Measurements from ENCODE around the gene CTAGE1.

DNA sequence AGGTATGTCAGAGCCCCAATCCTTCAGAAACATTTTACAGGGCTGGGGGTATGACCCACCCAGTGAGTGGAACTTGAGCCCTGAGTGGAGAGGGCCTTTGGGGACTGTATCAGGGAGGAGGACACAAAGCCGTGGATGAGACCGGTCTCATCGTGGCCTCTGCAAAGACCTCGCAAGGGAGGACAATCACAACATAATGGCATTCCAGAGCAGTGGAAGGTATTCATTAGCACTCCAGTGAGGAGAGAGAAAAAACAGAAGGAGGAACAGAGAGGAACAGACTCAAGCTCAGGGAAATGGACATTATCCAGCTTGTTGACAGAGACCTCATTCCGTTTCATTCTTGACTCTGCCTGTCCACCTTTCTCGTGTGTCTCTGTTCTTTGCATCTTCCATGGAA, 38.8 kb upstream of the CTAGE1 start:
- TF ChIP-seq EP300 (IDR thresholded peaks at IDR 0.05; ENCODE audit: borderline replicate concordance) (no peak), RAD21 (IDR thresholded peaks at IDR 0.05; ENCODE audit: low read depth) (no peak), MAX (IDR thresholded peaks at IDR 0.05) (no peak), CEBPB (IDR thresholded peaks at IDR 0.05) (no peak), TAF1 (IDR thresholded peaks at IDR 0.05; ENCODE audit: low read depth) (no peak), TEAD4 (IDR thresholded peaks at IDR 0.05) (no peak), ZBTB7A (IDR thresholded peaks at IDR 0.05; ENCODE audit: low read depth) (no peak), NFIC (IDR thresholded peaks at IDR 0.05) (no peak), YY1 (IDR thresholded peaks at IDR 0.05; ENCODE audit: low read depth) (no peak), EGR1 (IDR thresholded peaks at IDR 0.05) (no peak)
- TF ChIP-seq, protein P1, sequence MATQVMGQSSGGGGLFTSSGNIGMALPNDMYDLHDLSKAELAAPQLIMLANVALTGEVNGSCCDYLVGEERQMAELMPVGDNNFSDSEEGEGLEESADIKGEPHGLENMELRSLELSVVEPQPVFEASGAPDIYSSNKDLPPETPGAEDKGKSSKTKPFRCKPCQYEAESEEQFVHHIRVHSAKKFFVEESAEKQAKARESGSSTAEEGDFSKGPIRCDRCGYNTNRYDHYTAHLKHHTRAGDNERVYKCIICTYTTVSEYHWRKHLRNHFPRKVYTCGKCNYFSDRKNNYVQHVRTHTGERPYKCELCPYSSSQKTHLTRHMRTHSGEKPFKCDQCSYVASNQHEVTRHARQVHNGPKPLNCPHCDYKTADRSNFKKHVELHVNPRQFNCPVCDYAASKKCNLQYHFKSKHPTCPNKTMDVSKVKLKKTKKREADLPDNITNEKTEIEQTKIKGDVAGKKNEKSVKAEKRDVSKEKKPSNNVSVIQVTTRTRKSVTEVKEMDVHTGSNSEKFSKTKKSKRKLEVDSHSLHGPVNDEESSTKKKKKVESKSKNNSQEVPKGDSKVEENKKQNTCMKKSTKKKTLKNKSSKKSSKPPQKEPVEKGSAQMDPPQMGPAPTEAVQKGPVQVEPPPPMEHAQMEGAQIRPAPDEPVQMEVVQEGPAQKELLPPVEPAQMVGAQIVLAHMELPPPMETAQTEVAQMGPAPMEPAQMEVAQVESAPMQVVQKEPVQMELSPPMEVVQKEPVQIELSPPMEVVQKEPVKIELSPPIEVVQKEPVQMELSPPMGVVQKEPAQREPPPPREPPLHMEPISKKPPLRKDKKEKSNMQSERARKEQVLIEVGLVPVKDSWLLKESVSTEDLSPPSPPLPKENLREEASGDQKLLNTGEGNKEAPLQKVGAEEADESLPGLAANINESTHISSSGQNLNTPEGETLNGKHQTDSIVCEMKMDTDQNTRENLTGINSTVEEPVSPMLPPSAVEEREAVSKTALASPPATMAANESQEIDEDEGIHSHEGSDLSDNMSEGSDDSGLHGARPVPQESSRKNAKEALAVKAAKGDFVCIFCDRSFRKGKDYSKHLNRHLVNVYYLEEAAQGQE (IDR thresholded peaks at IDR 0.05; ENCODE audit: low read depth), result no peak
- TF ChIP-seq, protein P2, sequence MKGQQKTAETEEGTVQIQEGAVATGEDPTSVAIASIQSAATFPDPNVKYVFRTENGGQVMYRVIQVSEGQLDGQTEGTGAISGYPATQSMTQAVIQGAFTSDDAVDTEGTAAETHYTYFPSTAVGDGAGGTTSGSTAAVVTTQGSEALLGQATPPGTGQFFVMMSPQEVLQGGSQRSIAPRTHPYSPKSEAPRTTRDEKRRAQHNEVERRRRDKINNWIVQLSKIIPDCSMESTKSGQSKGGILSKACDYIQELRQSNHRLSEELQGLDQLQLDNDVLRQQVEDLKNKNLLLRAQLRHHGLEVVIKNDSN (IDR thresholded peaks at IDR 0.05), result no peak

Data from Ishikawa (cell line).